Measurements from ENCODE around the gene LRBA. TPM values are rescaled to one million over a fixed set of nuclear protein-coding genes. Genes with fewer than 3 reads are reported as not detected.
"Not testable (repeated sequence)": the region's sequence is repeated elsewhere in the genome, so short reads cannot be mapped to it uniquely, and the experiment has no call there.

The LRBA gene
- total RNA-seq, 4 donors from 2014 or later = 28.0 to 51.5 (median 30.9) TPM

DNA sequence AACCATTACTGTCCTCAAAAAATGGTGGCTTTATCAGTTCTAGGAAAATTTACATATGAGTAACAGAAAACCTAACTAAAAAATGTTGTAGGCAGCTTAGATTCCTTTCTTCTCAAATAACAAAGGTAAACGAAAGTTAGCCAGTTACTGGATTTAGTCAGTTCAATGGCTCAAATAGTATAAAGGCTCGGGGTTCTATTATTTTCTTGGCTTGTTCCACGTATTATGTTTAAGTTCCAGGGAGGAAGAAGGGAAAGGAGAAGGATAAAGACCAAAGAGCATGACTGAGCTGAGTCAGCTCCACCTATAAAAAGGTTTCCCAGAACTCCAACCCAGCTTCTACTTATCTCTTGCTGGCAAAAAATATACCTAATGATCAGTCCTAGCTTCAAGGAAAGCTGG is 474.1 kb downstream of the LRBA start:
- TF ChIP-seq, protein P1, sequence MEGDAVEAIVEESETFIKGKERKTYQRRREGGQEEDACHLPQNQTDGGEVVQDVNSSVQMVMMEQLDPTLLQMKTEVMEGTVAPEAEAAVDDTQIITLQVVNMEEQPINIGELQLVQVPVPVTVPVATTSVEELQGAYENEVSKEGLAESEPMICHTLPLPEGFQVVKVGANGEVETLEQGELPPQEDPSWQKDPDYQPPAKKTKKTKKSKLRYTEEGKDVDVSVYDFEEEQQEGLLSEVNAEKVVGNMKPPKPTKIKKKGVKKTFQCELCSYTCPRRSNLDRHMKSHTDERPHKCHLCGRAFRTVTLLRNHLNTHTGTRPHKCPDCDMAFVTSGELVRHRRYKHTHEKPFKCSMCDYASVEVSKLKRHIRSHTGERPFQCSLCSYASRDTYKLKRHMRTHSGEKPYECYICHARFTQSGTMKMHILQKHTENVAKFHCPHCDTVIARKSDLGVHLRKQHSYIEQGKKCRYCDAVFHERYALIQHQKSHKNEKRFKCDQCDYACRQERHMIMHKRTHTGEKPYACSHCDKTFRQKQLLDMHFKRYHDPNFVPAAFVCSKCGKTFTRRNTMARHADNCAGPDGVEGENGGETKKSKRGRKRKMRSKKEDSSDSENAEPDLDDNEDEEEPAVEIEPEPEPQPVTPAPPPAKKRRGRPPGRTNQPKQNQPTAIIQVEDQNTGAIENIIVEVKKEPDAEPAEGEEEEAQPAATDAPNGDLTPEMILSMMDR (IDR thresholded peaks at IDR 0.05) = no peak
- DNase-seq (ENCODE audit: low spot score) (no peak), ATAC-seq (ENCODE audit: low FRiP score) (no peak)

DNA sequence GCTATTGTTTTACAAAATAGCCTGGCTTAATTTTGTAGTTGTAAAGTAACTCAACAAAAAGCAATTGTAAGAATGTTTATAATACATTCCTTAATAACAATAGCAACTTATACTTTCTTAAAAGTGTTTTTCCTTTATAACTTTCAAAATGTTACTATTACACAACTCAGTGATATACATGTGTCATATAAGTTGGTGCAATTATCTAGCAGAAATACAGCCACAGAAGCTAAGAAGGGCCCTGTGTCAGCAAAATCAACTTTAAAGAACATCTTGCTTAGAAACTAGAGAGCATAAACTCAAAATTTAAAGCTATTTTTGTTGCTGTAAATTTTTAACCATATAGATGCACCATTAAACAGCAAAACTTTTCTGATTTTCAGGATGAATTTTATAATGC is 474.5 kb downstream of the LRBA start:
- ATAC-seq (ENCODE audit: low FRiP score) (no peak), DNase-seq (ENCODE audit: low spot score) (no peak)
- TF ChIP-seq, protein P1 (IDR thresholded peaks at IDR 0.05) = no peak

DNA sequence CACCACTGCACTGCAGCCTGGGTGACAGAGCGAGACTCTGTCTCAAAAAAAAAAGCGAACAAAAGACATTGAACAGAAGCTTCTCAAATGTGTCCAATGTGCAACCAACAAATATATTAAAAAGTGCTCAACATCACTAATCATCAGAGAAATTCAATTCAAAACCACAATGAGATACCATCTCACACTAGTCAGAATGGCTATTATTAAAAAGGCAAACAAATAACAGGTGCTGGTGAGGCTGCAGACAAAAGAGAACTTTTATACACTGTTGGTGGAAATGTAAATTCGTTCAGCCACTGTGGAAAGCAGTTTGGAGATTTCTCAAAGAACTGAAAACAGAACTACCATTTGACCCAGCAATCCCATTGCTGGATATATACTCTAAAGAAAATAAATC is 477.2 kb downstream of the LRBA start:
- ATAC-seq (ENCODE audit: low FRiP score) = not testable (repeated sequence)

DNA sequence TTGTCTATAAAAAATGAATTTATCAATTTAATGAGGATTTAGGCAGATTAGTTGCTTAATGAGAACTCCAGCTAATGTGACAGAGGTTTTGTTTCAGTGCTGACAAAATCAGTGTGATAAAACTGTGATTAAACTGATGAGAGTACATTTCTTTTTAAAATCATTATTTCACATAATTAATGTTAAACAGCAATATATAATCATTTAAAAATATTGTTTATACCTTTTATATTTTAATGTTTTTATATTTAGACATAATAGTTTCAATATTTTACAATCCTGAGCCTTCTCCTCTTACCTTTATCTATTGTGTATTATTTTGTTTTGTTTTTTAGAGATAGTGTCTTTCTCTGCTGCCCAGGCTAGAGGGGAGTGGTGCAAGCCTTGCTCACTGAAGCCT is 480.3 kb downstream of the LRBA start:
- ATAC-seq (ENCODE audit: low FRiP score) (no peak), DNase-seq (ENCODE audit: low spot score) (no peak)
- TF ChIP-seq, protein P1 (IDR thresholded peaks at IDR 0.05) = no peak

More for the DNA sequence above, 477.2 kb downstream of the LRBA start:
- DNase-seq (ENCODE audit: low spot score) = not testable (repeated sequence)

DNA sequence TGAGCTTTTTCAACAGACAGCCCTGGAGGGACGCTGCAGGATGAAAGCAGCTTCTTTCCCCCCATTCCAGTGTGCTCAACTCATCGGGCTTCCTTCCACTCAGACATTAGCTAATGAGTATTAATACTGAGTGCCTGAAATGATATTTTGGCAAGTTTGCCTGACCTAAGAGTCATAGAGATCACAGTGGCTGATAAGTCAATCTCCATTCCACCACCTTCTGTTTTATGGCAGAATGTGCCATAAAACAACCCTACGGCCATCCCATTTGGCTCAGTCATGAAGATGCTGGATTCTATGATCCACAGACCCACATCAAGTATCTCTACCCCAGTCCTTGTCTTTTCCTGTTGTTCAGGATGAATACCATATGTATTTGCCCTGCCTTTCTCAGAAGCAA is 481.4 kb downstream of the LRBA start:
- TF ChIP-seq, protein P1 (IDR thresholded peaks at IDR 0.05) = no peak
- no peak for DNase-seq (ENCODE audit: low spot score)
- no peak for ATAC-seq (ENCODE audit: low FRiP score)

DNA sequence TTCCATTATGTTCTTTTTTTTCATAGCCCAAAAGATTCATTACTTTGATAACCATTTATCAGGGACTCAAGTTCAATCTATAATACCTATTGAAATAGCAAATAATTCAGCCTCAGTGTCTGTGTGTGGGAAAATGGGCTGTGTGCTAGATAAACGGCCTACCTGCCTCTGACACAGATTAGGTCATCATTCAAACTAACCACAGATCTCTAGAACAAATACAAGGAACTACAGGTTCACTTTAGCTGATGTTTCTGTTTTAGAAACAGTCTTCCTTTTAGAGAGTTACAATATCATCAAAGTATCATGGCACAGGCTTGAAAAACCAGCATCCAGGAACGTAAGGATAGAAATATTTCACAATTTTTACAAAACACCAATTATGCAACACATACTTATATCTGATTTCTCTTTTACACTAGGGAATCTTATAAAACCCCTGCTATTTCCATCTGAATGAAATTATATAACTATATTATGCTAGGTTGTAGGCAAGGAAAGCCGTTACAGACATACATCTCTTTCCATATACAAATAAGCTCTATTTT is 489.7 kb downstream of the LRBA start:
- TF ChIP-seq, protein P1 (IDR thresholded peaks at IDR 0.05) = no peak
- DNase-seq (ENCODE audit: low spot score) = no peak
- ATAC-seq (ENCODE audit: low FRiP score) = no peak

DNA sequence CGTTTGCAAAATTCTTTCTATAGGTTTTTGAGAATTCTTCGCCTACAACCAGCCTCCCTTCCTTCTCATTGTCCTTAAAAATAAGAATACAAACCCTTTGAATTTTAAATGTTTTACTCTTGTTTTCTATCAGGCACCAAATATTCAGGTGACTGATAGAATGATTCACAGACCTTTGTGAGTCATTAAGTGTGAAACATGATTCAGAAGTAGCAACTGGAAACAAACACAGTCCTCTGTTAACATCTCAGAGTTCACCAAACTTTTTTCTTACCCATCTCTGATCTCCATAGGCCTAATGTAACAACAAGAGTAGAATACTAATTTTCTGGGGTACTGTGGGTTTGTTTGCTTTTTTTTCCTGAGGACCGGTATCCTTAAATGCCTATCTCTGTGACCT is 496.5 kb downstream of the LRBA start:
- DNase-seq (ENCODE audit: low spot score) = no peak
- TF ChIP-seq, protein P1 (IDR thresholded peaks at IDR 0.05) = no peak
- peak; percentile 68 for ATAC-seq (ENCODE audit: low FRiP score)

DNA sequence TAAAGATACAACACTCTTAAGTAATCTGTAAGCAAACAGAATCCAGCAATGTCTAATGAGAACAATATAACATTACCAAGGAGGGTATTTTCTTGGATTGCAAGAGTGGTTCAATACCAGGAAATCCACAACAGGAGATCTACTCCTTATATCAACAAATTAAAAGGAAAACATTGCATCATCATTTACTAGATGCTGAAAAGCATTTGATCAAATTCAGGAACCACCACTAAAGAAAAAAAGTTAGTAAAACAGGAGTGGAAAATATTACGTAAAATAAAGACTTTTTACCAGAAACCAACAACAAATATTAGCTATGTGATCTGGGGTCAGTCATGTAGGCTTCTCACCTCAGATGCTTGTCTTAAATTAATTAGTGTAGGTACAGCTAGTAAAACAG is 499.9 kb downstream of the LRBA start:
- ATAC-seq (ENCODE audit: low FRiP score) = no peak
- TF ChIP-seq, protein P1 (IDR thresholded peaks at IDR 0.05) = no peak
- DNase-seq (ENCODE audit: low spot score) = no peak
